Esophagus muscularis mucosa (tissue), 3 donors: ENCODE measurements around the gene CDC42EP3.

Experiments
- POLR2A ChIP-seq: fragments of 450-650 bp; IDR thresholded peaks from one replicate; pipeline ENCODE4 v1.6.1; 2017; ENCODE audit warnings: antibody characterized with exemption, moderate library complexity, mild to moderate bottlenecking, low read depth
- POLR2AphosphoS5 ChIP-seq, 2 donors: sonication (generic); formaldehyde crosslinking; IDR thresholded peaks; one replicate each; pipeline ENCODE4 v1.6.1; 2017; ENCODE audit warnings: antibody characterized with exemption in 2 of 2
- TF ChIP-seq, protein P1 (sequence below), 3 experiments: fragments of 200-600 bp in 2 of 3; fragments of 450-650 bp in 1 of 3; sonication (generic) in 2 of 3; IDR thresholded peaks; one replicate each; pipeline ENCODE4 v1.5.1; 2017 to 2019; ENCODE audit warnings: antibody characterized with exemption in 3 of 3, mild to moderate bottlenecking in 2 of 3, moderate library complexity in 1 of 3

DNA sequence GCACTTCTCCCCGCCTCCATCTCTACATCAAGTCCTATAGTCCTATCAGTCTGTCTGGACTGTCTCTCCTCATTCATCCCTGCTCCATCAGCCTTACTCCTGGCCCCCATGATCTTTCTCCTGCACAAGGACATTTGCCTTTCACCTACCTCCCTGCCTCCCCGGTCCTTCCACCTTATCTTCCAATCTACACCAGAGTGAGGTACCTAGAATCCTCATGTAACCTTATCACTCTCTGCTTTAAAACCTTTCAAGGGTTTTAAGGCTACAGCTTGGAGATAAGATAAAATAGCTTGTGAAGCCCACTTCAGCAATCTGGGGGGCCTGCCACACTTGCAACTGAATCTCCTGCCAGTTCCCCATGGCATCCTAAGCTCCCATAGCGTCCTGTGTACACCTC is 12.8 kb downstream of the CDC42EP3 start:
- TF ChIP-seq POLR2A (no peak), POLR2AphosphoS5 (IDR thresholded peaks at IDR 0.05) (no peak)
- TF ChIP-seq, protein P1, sequence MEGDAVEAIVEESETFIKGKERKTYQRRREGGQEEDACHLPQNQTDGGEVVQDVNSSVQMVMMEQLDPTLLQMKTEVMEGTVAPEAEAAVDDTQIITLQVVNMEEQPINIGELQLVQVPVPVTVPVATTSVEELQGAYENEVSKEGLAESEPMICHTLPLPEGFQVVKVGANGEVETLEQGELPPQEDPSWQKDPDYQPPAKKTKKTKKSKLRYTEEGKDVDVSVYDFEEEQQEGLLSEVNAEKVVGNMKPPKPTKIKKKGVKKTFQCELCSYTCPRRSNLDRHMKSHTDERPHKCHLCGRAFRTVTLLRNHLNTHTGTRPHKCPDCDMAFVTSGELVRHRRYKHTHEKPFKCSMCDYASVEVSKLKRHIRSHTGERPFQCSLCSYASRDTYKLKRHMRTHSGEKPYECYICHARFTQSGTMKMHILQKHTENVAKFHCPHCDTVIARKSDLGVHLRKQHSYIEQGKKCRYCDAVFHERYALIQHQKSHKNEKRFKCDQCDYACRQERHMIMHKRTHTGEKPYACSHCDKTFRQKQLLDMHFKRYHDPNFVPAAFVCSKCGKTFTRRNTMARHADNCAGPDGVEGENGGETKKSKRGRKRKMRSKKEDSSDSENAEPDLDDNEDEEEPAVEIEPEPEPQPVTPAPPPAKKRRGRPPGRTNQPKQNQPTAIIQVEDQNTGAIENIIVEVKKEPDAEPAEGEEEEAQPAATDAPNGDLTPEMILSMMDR (IDR thresholded peaks at IDR 0.05): no peak
